ENCODE data around the gene MED17.

GRCh38 chr11:93829598-93829997 lies 45.5 kb downstream of the MED17 start:
- TF ChIP-seq CTCF (IDR thresholded peaks at IDR 0.05 in 8 of 11, conservative IDR thresholded peaks at IDR 0.05 in 3 of 11) (no peak), POLR2A (IDR thresholded peaks at IDR 0.05) (no peak)
